Amniotic stem cell (primary cell): ENCODE measurements around the gene MAD2L2.
A peak's percentile ranks its signal among the peaks of the same experiment; 100 is the strongest.

Experiments
- DNase-seq: peaks from one replicate; lab custom pipeline; 2025; lab: John Stamatoyannopoulos, UW

MAD2L2 gene

DNA sequence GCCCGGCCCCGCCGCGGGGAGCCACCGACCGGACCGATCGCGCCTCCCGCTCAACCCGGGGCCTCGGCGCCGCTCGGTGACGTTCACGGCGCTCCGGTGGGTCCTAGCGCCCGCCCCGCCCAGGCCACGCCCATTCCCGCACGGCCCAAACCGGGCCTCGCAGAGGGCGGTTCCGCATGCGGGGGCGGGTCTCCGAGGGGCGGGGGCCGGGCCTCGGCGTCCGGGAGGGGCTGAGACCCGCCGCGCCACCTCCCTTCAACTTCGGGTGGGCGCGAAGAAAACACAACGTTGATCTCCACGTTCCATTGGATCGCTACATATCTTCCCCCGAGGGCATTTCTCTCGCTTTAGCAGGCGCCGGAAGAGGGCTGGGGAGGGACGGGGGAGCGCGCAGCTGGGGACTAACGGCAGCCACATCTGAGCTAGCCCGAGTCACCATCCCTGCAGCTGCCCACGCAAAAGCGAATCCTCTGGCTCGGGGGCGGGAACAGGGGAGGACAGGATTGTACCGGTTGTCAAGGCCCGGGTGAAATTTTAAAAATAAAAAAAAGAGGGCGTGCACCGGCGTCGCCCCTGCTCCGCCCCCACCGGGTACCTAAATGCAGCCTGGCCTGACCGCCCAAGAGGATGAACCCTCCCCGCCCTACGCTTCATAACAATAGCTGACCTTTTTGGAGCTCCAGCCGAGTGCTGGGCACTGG, at the start of gene MAD2L2:
Gene MAD2L2 (minus strand): TSS at position 78 of the 701 bp plus-strand sequence. CDS start 547 bp downstream, outside the sequence.
- DNase-seq = peak; percentile 73

DNA sequence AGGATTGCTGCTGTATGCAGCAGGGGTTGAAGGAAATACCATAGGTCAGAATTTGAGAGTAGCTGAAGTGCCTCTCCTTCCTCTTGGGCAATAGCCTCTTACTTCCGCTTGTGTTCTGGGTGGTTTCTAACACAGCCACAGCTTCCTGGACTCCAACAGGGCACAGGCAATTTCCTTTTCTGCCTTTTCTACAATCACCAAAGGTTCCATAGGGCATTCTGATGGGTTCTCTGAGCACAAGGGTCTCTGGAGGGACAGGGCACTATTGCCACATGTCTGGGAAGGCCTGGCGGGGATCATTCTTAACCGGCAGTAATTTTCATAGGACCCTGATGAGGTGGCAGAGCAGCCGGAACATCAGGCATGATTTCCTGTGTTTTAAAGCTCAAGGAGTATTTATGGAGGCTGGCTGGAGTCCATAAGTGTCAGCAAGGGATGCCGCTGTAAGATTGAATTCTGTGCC, 49.5 kb upstream of the MAD2L2 start:
- no peak for DNase-seq

DNA sequence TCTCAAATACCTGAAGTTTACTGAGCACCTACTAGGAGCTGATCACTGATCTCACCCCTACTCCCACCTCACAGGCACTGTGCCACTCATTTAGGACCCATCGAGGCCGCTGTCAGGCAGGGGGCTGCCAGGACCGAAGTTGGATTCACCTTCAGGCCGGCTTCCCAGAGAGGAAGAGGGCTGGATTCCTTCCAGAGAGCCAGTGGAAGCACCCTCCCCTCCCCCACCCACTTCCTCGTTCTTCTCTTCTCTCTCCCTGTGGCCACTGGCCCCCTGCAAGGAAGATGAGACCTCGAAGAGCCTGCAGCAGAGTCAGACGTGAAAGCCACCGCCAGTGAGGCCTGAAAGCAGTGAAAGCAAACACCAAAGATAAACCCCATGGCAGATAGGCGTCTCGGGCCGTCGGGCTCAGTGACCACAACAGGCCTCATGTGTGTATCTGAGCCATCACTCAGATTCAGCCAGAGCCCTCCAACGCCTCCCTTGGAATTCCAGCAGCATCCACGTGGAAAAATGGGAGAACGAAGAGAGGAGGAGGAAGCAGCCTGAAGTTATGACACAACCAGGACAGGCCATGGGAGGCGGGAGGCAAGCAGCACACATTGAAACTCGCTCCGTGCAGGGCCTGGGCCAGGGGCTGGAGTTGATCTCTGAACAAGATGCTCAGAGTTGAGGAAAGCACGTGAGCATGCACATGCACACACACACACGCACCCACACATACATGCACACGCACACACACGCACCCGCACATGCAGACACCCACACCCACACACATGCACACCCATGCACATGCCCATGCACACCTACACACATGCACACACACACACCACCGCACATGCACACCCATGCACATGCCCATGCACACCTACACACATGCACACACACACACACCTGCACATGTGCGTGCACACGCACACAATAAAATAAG, 48.8 kb upstream of the MAD2L2 start:
- DNase-seq = no peak

DNA sequence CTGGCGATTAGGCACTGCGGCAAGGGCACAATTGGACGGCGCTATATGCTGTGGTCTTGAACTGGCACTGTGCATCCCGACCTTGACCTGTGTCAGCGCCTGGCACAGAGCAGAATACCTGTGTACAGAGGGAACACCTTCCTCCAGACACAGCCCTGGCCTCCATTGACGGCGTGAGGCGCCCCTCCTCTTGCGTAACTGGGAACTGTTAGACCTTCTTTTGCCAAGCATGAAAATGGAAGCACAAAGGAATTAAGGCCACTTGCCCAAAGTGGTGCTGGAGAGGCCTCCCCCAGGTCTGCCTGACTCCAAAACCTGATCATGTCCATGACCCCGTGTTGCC, 48.2 kb upstream of the MAD2L2 start:
- DNase-seq = no peak

DNA sequence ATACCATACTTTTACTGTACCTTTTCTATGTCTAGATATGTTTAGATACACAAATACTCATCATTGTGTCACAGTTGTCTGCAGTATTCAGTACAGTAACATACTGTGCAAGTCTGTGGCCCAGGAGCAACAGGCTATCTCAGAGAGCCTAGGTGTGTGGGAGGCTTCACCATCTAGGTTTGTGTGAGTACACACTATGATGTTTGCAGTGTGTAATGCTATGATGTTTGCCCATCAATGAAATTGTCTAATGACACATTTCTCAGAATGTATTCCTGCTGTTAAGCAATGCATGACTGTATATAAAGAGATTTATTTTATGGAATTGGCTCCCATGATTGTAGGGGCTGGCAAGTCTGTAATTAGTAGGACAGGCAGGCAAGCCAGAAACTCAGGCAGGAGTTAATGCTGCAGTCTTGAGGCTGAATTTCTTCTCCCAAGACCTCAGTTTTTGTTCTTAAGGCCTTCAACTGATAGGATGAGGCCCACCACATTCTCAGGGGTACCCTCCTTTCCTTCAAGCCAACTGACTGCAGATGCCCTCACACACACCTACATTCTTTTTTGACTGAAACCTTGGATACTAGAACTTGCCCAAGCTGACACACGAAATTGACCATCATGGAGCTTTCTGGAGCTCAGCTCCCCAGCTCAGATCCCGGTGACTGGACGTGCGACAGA, 47.3 kb upstream of the MAD2L2 start:
- DNase-seq = no peak

DNA sequence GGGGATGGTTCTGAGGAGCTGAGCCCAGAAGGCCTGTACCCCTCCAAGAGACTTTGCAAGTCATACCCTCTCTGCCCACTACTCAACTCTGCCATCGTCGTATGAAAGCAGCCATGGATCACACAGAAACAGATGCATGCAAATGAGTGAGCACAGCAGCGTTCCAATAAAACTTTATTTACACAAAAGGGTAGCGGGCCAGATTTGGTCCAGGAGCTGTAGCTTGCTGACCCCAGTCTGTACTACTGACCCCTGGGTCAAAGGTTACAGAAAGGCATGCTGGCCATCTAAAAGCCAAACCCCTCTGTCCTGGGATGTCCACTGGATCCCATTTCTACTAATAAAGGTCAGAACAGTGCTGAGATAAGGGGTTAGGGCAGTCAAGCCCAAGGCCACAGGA, 46.2 kb upstream of the MAD2L2 start:
- no peak for DNase-seq

DNA sequence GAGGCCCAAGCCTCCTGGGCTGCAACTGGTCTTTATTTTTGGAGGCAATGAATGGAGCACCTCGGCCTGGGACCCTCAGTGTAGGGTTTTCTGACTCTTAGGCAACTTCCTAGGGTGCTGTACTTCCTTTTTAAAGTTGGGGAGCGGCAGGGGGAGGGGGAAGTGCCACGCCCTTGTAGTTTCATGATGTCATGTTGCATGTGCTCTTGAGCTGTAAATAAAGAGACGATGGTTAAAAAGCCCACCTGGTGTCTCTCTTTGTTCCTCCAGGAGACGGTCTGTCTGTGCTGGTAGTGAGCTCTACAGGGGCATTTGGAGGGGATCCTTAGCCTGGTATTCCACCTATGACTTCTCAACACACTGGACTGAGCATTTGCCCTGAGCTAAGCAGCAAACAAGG, 44.7 kb upstream of the MAD2L2 start:
- DNase-seq = no peak

DNA sequence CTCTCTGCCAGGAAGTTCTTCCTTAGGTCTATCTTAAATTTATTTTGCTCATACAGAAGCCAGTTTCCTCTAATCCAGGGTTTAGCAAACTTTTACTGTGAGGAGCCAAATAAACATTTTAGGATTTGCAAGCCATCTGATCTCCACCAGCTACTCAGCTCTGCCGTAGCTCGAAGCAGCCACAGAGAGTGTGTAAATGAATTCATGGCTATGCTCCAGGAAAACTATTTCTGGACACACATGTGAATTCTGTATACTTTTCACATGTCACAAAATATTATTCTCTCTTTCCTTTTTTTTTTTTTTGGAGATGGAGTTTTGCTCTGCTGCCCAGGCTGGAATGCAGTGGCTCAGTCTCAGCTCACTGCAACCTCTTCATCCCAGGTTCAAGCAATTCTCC, 41.6 kb upstream of the MAD2L2 start:
- DNase-seq = no peak

DNA sequence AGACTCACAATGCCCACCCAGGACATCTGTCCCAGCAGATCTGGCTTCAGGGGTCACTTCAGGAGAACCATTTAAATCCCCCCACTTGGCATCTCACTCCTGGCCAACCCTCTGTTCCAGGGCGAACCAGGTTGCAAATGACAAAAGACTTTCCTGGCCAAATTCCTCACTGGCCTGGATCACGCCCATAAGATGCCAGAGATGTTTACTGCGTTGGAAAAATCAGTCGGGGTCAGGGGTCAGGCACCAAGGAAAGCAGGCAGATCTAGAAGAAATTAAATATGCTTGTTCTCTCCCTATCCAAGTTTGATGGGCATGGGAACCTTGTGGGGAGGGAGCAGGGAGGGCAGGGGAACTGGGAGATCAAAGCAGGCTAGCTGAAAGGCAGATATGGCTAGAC, 40.4 kb upstream of the MAD2L2 start:
- no peak for DNase-seq

DNA sequence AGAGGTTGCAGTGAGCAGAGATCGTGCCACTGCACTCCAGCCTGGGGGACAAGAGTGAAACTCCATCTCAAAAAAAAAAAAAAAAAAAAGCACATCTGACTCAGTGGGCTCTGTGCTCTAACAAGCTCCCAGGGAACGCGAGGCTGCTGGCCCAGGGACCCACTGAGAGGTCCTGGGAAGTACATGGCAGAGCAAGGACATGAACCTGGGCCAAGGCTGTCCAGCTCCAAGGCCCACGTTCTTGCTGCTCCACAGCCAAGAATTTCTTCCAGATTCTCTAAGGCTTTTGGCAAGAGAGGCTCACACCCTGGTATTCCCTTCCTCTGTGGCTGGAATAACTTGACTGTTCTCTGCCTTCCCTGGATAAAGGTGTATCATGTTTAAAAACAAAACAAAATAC, 39.6 kb upstream of the MAD2L2 start:
- DNase-seq = no peak

DNA sequence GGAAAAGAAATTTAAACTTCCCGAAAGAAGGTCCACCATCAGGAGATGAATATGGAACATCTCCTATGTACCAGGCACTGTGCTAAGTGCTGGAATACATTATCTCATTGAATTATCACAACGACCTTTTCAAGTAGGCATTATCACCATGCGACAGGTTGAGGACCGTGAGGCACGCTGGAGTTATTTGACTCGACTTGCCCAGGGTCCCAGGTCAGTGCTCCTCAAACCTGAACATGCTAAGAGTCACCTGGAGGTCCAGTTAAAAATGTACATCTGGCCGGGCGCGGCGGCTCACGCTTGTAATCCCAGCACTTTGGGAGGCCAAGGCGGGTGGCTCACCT, 39.1 kb upstream of the MAD2L2 start:
- DNase-seq = no peak

DNA sequence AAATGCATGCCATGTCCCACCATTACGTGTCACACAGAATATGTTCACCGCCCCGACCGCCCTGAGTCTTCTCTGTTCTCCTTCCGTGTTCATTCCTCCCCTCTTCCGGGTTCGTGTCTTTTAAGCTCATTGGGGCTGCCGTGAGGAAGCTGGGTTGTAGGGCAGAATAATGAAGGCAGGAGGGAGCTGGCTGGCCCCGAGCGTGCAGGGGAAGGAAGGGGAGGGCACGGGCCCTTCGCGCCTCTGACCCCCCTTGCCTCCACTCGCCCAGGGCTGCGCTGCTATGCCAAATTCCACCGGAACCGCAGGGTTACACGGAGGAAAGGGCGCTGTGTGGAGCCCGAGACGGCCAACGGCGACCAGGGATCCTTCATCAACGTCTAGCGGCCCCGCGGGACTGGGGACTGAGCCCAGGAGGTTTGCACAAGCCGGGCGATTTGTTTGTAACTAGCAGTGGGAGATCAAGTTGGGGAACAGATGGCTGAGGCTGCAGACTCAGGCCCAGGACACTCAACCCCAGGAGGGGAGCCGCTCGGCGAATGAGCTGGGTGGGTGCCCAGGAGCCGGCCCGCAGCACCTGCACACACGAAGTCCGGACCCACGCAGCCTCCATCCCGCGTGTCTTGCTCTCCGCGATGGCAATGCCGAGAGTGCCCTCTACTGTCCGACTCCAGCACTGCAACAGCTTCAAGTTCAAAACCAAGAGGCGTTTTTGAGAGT, 38.5 kb upstream of the MAD2L2 start:
- DNase-seq = no peak

DNA sequence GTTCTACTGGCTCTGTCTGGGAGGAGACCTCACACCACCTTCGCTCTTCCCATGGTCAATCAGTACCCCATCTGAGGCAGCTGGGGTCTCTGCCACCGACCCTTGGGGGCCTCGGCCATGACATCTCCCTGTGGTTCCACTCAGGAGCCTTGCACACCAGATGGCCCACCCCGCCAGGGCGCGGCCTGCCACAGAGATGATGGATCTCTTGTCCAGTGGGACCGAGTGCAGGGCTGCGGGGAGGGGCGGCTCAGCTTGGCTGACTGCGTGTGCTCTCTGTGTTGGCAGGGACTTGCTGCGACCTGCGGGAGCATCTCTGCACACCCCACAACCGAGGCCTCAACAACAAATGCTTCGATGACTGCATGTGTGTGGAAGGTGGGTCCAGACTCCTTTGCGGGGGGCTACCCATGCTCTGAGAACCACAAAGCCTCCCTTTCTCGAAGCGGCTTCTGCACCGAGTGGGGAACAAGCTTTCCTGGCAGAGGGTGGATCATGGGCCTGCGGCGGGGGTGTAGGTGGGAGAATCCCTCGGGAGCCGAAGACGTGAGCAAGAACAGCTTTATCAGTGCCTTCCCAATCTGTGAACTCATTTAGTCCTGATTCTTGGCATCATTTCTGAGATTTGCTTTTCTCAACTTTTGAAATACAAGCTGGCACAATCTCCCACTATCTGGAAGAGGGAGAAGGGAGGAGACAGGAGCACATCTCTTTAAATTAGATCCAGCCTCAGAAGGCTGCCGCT, 34.1 kb upstream of the MAD2L2 start:
- DNase-seq = no peak

DNA sequence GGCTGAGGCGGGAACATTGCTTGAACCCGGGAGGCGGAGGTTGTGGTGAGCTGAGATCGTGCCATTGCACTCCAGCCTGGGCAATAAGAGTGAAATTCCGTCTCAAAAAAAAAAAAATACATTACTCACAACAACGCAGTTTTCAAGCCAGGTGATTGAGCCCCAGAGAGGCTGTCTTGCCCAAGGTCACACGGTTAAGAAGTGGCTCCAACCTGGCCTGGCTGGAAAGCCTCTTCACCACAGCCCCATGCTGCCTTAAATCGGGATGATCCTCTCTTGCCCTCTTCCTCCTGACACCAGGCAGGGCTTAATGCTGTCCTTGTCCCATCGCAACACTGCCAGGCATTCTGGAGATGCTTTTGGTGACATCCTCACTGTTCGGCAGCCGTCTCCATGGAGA, 32.1 kb upstream of the MAD2L2 start:
- DNase-seq = no peak

DNA sequence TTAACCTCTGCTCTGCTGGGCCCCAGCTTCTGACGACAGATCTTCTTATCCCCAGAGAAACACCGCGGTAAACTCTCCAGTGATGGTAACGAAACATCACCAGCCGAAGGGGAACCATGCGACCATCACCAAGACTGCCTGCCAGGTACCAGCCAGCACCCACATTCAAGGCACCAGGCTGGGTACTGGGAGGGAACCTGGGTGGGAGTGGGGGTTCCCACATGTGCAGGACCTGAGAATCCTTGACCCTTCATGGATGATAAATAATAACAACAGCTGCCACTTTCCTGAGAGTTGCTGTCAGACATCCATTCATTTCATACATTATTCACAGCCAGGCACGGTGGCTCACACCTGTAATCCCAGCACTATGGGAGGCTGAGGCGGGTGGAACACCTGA, 31.3 kb upstream of the MAD2L2 start:
- DNase-seq = no peak

DNA sequence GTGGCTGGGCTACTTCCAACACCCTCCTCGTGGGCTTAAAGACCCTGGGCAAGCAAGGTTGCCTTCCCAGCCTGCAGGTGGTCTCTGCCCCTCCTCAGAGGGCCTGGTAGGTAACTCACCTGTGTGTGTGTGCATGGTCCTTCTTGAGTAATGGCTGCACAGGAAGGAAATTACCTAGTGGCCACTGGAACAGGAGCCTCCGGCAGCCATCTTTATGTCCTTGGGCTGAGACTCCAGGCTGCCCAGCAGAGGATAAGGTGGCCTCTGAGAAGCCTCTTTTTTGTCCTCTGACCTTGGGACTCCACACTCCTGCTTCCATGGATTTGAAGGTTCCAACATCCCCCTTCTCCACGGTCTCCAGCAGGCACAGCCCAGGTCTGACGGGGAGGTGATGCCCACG, 30.5 kb upstream of the MAD2L2 start:
- no peak for DNase-seq

DNA sequence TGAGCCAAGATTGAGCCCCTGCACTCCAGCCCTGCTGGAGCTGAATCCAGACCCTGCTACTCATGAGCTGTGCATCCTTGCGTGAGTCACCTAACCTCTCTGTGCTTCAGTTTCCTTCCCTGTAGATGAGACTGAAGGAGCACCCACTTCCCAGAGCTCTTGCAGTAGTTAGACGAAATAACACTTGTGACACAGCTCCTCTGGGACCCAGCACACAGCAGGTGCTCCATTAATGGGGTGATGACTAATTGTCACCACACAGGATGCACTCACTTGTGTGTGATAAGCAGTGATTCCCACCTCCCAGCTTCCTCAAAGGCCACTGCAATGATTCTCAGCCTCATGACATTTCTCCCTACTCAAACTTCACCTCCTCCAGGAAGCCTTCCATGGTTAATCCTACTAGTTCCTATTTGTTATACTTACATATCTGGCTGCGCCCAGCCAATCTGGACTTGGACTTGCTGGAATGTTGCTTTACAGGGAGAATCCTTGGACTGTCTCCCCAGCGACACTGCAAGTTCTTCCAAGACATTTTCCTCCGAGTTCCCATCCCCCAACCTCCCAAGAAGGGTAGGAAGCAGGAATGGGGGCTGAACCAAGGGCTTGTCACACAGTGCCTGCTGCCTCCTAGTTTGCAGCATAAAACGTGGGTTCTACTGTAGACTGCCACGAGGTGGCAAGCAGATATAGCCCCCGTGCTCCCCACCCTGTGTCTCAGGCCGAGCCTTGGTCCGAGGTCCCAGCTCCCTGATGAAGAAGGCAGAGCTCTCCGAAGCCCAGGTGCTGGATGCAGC, 27.8 kb upstream of the MAD2L2 start:
- DNase-seq = no peak

DNA sequence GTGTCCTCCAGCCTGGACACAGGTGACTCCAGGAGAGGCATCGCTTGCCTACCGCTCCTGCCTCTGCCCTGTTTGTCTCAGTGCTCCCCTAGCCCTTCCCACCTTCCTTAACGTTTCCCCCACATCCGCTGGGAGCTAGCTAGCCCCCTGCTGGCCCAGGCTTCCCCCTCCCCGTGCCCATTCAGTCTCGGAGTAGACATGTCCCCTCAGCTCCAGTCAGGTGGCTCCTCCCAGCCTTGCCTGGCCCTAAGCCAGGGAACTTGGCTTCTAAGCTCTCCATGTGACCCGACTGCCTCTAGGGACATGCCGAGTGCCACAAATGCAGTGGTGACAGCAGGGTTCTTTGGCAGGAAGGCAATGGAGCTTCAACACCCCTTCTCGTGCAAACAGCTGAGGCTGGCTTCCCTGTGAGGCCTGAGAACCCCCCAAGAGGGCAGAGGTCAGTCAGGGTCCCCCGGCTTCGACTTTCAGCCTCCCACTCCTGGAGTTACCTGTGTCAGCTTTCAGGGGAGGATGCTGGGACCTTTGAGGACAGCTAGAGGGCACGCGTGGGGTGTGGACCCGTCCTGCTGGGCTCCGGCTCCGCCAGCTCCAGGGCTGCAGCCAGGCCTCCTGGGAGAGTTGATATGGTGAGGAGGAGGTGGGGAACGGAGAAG, 26.8 kb upstream of the MAD2L2 start:
- no peak for DNase-seq

DNA sequence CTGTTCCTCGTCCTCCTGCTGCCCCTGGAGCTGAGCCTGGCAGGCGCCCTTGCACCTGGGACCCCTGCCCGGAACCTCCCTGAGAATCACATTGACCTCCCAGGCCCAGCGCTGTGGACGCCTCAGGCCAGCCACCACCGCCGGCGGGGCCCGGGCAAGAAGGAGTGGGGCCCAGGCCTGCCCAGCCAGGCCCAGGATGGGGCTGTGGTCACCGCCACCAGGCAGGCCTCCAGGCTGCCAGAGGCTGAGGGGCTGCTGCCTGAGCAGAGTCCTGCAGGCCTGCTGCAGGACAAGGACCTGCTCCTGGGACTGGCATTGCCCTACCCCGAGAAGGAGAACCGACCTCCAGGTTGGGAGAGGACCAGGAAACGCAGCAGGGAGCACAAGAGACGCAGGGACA, 25.3 kb upstream of the MAD2L2 start:
- no peak for DNase-seq

DNA sequence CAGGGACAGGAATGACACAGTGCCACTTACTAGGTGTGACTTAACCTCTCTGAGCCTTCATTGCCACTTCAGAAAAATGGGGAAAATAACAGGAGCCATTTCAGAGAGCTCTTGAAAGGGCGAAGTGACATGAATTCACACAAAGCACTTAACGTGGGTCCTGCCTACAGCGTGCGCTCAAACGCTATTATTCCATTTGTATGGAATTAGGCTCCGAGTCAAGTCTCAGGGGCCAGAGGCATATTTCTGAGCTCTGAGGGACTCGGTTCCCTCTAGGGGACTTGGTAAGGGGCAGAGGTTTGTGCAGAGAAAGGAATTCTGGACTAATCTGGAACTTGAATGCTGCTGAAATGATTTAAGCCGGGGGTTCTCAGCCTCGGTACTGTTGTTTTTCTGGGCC, 24.6 kb upstream of the MAD2L2 start:
- no peak for DNase-seq
